LNCaP clone FGC (cell line): ENCODE data around the gene PCCA.

Experiments used
- DNase-seq: peaks from one replicate; pipeline ENCODE4 v3.0.0-alpha.2; 2011; ENCODE audit warnings: low read depth
- H3K4me3 ChIP-seq: 2 replicates; pipeline ENCODE4 v1.5.1; 2011; ENCODE audit warnings: mild to moderate bottlenecking, low read depth, low read length, control low read depth
- CTCF ChIP-seq: IDR thresholded peaks from 2 replicates; pipeline ENCODE4 v1.5.1; 2012; ENCODE audit warnings: mild to moderate bottlenecking; ENCODE audit not compliant: control insufficient read depth, insufficient read depth; ENCODE audit errors: extremely low read depth

The PCCA gene

GRCh38 chr13:100483841-100484381 lies 395.0 kb downstream of the PCCA start:
- DNase-seq = no peak
- TF ChIP-seq CTCF = no peak
- H3K4me3 ChIP-seq = no peak overlapping the region

- H3K4me3 ChIP-seq = no peak overlapping the region
- DNase-seq = no peak
- TF ChIP-seq CTCF = no peak
Measured at GRCh38 chr13:100484702-100485101, 395.8 kb downstream of the PCCA start.

GRCh38 chr13:100485265-100485664 lies 396.4 kb downstream of the PCCA start:
- no peak for DNase-seq
- H3K4me3 ChIP-seq = no peak overlapping the region
- no peak for TF ChIP-seq CTCF

- DNase-seq = no peak
- H3K4me3 ChIP-seq = no peak overlapping the region
- no peak for TF ChIP-seq CTCF
Measured at GRCh38 chr13:100490692-100491091, 401.8 kb downstream of the PCCA start.

GRCh38 chr13:100491164-100491842 lies 402.4 kb downstream of the PCCA start:
- DNase-seq = no peak
- no peak overlapping the region for H3K4me3 ChIP-seq
- TF ChIP-seq CTCF = no peak

- H3K4me3 ChIP-seq = no peak overlapping the region
- no peak for TF ChIP-seq CTCF
- DNase-seq = no peak
Measured at GRCh38 chr13:100493418-100493817, 404.5 kb downstream of the PCCA start.

GRCh38 chr13:100495455-100495854 lies 406.6 kb downstream of the PCCA start:
- no peak for TF ChIP-seq CTCF
- no peak for DNase-seq
- no peak overlapping the region for H3K4me3 ChIP-seq
